HG03139 (cell line): ENCODE measurements around the gene PML.
A peak's percentile ranks its signal among the peaks of the same experiment; 100 is the strongest.
"Not testable (repeated sequence)": the region's sequence is repeated elsewhere in the genome, so short reads cannot be mapped to it uniquely, and the experiment has no call there.

Experiments
- ATAC-seq: cut with Tn5 transposase; IDR thresholded peaks from one replicate; pipeline ENCODE4 v1.9.1; 2021; ENCODE audit not compliant: unreplicated experiment

The PML gene

GRCh38 chr15:73957276-73957675 lies 37.2 kb upstream of the PML start:
- no peak for ATAC-seq

GRCh38 chr15:73957785-73958184 lies 36.7 kb upstream of the PML start:
- ATAC-seq, result no peak

GRCh38 chr15:73959012-73959581 lies 35.4 kb upstream of the PML start:
- ATAC-seq, result no peak

- ATAC-seq, result no peak
Measured at GRCh38 chr15:73959801-73960200, 34.7 kb upstream of the PML start.

GRCh38 chr15:73960472-73961070 lies 33.9 kb upstream of the PML start:
- not testable (repeated sequence) for ATAC-seq

GRCh38 chr15:73962433-73962832 lies 32.1 kb upstream of the PML start:
- ATAC-seq, result no peak

- no peak for ATAC-seq
Measured at GRCh38 chr15:73964736-73965093, 29.8 kb upstream of the PML start.

- no peak for ATAC-seq
Measured at GRCh38 chr15:73965094-73965757, 29.3 kb upstream of the PML start.

GRCh38 chr15:73965758-73966113 lies 28.8 kb upstream of the PML start:
- peak; percentile 48 for ATAC-seq

GRCh38 chr15:73968461-73968860 lies 26.1 kb upstream of the PML start:
- no peak for ATAC-seq

GRCh38 chr15:73969151-73969759 lies 25.3 kb upstream of the PML start:
- no peak for ATAC-seq

- ATAC-seq, result no peak
Measured at GRCh38 chr15:73972984-73973682, 21.4 kb upstream of the PML start.

GRCh38 chr15:73973683-73974200 lies 20.8 kb upstream of the PML start:
- ATAC-seq, result not testable (repeated sequence)

- not testable (repeated sequence) for ATAC-seq
Measured at GRCh38 chr15:73975440-73976125, 18.9 kb upstream of the PML start.

GRCh38 chr15:73978896-73979295 lies 15.6 kb upstream of the PML start:
- ATAC-seq, result no peak

- ATAC-seq, result no peak
Measured at GRCh38 chr15:73979636-73980035, 14.9 kb upstream of the PML start.

GRCh38 chr15:73981761-73982221 lies 12.7 kb upstream of the PML start:
- no peak for ATAC-seq

- peak; percentile 56 for ATAC-seq
Measured at GRCh38 chr15:73982222-73982962, 12.1 kb upstream of the PML start.

GRCh38 chr15:73983211-73983727 lies 11.2 kb upstream of the PML start:
- no peak for ATAC-seq

GRCh38 chr15:73983773-73984172 lies 10.7 kb upstream of the PML start:
- ATAC-seq, result no peak
